Ovary (tissue), 3 donors: ENCODE measurements around the gene MCU.

Experiments
- EP300 ChIP-seq: sonication (generic); formaldehyde crosslinking; IDR thresholded peaks from one replicate; pipeline ENCODE4 v1.6.1; 2017; ENCODE audit warnings: antibody characterized with exemption
- POLR2A ChIP-seq: fragments of 450-650 bp; IDR thresholded peaks from one replicate; pipeline ENCODE4 v1.6.1; 2017; ENCODE audit warnings: antibody characterized with exemption, mild to moderate bottlenecking, moderate library complexity
- TF ChIP-seq, protein P1 (sequence below), 3 donors: fragments of 450-650 bp in 2 of 3; fragments of 200-600 bp in 1 of 3; IDR thresholded peaks; one replicate each; pipeline versions ENCODE4 v1.5.1 to v1.8.0; 2016 to 2022; ENCODE audit warnings: antibody characterized with exemption in 3 of 3, mild to moderate bottlenecking in 1 of 3
- donor health status: DM: no; HTN: no; CAD: no.

- TF ChIP-seq, protein P1, sequence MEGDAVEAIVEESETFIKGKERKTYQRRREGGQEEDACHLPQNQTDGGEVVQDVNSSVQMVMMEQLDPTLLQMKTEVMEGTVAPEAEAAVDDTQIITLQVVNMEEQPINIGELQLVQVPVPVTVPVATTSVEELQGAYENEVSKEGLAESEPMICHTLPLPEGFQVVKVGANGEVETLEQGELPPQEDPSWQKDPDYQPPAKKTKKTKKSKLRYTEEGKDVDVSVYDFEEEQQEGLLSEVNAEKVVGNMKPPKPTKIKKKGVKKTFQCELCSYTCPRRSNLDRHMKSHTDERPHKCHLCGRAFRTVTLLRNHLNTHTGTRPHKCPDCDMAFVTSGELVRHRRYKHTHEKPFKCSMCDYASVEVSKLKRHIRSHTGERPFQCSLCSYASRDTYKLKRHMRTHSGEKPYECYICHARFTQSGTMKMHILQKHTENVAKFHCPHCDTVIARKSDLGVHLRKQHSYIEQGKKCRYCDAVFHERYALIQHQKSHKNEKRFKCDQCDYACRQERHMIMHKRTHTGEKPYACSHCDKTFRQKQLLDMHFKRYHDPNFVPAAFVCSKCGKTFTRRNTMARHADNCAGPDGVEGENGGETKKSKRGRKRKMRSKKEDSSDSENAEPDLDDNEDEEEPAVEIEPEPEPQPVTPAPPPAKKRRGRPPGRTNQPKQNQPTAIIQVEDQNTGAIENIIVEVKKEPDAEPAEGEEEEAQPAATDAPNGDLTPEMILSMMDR (IDR thresholded peaks at IDR 0.05) = no peak
- TF ChIP-seq EP300 (no peak), POLR2A (no peak)
Observed at GRCh38 chr10:72800000-72800740, 108.2 kb downstream of the MCU start.
